KG1 (cell line): ENCODE measurements around the gene ESAM.
A peak's percentile ranks its signal among the peaks of the same experiment; 100 is the strongest.

Experiments used
- DNase-seq: peaks from one replicate; lab custom pipeline; 2025; lab: John Stamatoyannopoulos, UW

The ESAM gene, protein sequence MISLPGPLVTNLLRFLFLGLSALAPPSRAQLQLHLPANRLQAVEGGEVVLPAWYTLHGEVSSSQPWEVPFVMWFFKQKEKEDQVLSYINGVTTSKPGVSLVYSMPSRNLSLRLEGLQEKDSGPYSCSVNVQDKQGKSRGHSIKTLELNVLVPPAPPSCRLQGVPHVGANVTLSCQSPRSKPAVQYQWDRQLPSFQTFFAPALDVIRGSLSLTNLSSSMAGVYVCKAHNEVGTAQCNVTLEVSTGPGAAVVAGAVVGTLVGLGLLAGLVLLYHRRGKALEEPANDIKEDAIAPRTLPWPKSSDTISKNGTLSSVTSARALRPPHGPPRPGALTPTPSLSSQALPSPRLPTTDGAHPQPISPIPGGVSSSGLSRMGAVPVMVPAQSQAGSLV

GRCh38 chr11:124762105-124762623, at the start of gene ESAM:
ESAM (minus strand) TSS chr11:124762290; CDS start chr11:124762154, 136 bp downstream.
- no peak for DNase-seq

DNA sequence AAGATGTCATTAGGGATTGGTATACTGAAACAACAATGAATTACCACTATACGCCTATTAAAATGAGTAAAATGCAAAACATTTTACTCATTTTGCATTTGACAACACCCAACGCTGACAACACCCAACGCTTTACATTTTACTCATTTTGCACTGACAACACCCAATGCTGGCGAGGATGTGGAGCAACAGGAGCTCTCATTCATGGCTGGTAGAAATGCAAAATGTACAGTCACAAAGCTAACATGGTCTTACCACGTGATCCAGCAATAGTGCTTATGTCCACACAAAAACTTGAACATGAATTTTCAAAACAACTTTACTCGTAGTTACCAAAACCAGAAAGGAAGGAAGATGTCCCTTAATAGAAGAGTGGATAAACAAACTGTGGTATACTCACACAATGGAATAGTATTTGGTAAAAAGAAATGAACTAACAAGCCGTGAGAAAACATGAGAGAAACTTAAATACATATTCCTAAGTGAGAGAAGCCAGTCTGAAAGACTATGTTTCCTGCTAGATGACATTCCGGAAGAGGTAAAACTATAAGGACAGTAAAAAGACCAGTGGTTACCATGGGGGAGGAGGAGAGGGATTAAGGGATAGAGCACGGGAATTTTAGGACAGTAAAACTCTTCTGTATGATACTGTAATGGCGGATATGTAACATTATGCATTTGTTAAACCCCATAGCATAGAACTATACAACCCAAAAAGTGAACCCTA, 49.5 kb upstream of the ESAM start:
- no peak for DNase-seq

- no peak for DNase-seq
Measured at GRCh38 chr11:124807660-124808270, 45.7 kb upstream of the ESAM start.

DNA sequence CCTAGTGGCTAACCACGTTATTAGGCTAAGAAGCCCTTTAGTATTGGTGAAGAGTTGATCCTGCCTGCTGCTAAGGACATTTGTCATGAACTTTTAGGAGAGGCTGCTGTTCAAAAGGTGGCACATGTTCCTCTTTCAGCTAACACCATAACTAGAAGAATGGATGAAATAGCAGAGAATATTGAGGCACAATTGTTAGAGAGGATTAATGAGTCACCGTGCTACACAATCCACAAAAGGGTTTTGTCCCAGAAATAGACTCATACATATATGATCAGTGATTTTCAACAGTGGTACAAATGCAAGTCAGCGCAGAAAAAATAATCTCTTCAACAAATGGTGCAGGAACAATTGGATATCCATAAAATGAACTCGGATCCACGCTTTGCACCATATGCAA, 45.1 kb upstream of the ESAM start:
- DNase-seq = no peak

DNA sequence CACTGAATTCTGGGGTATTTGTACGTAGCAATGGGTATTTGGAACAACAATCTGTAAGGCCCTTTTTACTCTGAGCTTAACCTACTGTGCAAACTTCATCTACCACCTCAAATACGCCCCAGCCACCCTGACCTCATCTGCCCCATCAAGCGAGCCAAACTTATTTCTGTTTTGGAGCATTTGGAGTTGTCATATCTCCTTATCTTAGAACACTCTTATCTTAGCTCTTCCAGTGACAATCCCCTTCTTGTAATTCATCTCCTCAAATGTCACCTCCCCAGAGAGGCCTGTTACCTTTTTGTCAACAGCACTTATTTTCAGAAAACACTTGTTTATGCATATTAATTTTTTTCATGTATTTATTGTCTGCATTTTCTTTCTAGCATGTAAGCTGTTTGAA, 42.8 kb upstream of the ESAM start:
- no peak for DNase-seq

DNA sequence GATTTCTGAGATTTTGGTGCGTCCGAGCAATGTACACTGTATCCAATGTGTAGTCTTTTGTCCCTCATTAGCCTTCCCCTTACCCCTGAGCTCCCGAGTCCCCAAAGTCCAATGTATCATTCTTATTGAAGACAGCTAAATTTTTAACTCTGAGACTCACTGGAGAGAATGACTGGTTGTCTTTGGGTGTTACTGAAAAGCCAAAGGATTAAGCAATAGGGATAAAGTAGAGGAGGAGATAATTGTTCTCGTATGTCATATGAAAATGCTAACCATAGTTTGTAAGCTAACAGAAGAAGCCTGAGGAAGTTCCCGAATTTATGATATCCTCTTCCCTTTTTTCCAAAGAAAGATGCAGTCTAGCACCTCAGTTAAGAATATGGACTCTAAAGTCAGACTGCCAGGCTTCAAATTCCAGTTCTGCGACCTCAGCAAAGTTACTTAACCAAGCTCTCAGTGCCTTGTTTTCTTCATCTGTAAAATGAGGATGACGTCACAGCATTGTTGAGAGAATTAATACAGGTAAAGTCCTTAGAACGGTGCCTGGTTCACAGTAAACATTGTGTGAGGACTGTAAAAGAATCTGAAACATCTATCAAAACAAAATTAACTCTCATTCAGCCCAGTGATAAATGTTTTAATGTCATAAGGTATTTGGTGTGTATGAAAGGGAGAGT, 39.7 kb upstream of the ESAM start:
- no peak for DNase-seq

DNA sequence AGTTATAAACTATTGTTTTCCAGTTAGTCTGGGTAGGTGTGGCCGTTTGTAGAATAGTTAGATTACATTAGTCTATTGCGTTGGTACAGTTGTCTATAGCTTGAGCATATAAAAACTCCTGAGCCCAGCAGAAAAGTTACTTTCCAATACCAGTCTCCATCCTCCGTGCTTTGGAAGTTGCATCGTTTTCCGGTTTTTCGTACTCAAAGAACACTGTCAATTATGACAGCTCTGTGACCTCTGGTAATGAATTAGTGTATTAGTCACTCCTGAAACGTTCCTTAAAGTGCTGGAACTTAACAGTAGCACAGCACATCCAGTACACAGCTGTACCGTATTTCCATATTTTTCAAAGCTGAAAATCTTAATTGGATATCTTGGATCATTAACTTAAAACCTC, 38.9 kb upstream of the ESAM start:
- DNase-seq = no peak

- peak; percentile 79 for DNase-seq
Measured at GRCh38 chr11:124800226-124800929, 38.3 kb upstream of the ESAM start, which contains the start of gene MSANTD2. MSANTD2 (minus strand) TSS chr11:124800406; CDS start chr11:124800380, 26 bp downstream.

GRCh38 chr11:124799348-124800225, 37.5 kb upstream of the ESAM start:
- no peak for DNase-seq

- DNase-seq = peak; percentile 29
Measured at GRCh38 chr11:124798991-124799347, 36.9 kb upstream of the ESAM start.

- no peak for DNase-seq
Measured at GRCh38 chr11:124796312-124796711, 34.2 kb upstream of the ESAM start.

GRCh38 chr11:124793466-124794278, 31.6 kb upstream of the ESAM start:
- peak; percentile 65 for DNase-seq

- DNase-seq = no peak
Measured at GRCh38 chr11:124791626-124792341, 29.7 kb upstream of the ESAM start.

DNA sequence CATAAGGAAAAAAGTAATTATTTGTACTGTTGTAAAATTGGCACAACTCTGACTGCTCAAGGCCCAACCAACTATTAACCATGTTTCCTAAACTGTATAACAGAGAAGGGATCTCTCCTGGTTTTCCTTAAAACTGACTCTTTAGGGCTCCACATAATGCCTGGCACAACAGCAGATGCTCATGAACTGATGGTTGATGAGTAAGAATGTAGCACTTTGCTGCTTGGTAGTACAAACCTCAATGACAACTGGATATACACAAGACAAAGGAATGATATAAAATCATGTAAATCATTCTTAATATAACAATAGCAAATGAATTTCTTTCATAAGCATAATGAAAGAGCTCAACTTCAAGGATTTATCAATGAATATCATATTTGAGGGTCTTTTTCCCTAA, 26.4 kb upstream of the ESAM start:
- no peak for DNase-seq

- DNase-seq = no peak
Measured at GRCh38 chr11:124784051-124784450, 22.0 kb upstream of the ESAM start.

GRCh38 chr11:124783002-124783401, 20.9 kb upstream of the ESAM start:
- DNase-seq = no peak

DNA sequence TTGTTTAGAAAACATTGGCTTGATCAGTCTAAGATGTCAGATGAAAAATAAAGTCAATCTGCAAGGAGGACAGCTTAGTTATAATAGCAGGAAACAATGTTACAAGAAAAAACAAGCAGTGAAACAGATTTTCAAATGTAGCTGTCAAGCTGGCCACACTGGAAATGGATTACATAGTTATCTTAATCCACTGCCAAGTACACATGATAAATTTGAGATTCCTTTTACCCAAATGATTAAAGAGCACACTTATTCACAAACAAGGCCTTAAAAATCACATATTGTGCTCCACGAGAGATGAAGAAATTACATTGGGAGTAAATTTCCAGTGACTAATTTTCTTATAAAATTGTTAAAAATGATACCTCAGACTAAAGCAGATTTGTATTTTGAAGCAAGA, 17.5 kb upstream of the ESAM start:
- no peak for DNase-seq

DNA sequence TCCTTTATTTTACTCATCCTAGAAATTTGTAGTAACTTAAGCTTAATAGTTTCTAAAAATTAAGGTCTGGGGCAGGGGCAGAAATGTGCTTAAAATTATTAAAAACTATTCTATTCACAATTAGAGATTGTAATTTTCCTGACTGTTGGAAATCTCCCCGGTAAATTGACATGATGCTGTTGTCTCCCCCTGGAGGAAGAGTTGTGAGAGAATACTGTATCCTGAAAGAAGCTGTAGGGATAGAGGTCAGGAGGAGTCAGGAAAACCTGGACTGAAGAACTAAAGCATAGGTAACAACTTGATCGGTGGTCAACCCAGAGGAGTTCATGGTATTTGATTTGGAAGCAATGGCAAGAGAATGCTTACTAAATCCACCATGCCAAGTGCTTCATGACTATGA, 16.2 kb upstream of the ESAM start:
- no peak for DNase-seq
